Islet of Langerhans (tissue), 1 donor: ENCODE data around the gene SYNM.

Source experiments
- FAIRE-seq: peaks from one replicate; lab custom pipeline; 2011; peaks lifted over from hg19 to GRCh38; lab: Jason Lieb, UNC

SYNM gene

DNA sequence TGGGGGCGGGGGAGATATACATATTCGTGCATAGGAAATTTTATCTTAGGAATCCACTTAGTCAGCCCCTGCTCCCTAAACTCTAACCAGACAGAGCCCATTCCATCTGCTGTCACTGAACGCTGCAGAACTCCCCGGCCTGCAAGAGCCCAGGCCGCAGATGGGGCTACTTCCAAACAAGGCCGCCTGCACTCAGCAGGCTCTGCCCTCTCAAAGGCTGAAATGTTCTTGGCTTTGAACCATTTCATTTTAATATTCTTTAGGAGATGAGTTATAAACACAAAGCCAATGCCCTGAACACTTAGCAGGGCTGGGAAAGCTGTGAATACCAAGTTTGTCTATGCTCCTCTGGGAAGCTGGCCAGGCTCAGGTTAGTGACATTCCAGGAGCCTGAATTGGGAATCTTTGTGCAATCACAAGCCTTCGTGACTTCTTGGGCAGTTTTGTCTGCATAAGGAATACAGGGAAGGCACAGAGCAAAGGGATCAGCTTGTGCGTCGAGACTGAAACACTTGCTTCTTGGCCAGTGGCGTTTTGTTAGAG lies 65.0 kb downstream of the SYNM start:
- no peak for FAIRE-seq

DNA sequence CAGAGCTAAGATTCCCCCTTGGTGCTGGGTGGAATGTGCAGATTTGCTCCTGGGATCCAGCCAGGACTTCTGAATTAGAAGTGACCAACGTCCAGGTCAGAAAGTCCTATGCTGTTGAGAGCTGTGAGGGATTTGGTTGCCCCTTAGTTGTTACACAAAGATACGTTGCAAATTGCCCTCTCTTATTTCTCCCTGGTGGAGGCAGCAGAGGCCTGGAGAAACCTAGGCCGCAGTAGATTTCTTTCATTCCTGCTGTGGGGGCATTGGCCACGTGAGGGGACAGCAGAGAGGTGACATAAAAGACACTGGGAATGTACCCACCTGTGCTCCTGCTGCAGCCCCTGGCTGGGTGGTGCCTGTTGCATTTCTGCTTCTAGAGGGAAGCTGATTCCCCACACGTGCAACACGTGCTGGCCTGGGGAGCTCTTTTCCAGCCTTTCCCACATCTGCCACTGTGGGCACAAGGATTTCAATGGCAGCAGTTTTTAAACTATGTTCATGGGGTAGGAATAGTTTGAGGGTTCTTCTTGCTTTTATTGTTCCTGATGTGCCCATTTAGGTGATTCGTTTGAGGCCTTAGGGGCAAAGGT lies 65.7 kb downstream of the SYNM start:
- no peak for FAIRE-seq

DNA sequence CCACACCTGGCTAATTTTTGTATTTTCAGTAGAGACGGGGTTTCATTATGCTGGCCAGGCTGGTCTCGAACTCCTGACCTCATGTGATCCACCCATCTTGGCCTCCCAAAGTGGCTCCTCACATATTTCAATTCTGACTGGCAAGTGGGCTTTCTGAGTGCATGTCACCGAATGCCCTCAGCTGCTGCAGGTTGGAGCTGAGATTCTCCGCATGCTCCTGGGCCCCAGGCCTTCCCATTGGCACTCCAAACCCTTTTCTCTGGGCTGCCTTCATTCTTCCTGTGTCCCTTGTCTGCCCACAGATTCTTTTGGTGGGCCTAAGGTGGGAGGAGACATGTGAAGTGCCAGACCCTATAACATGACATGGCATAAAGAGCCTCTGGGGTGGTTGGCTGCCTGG lies 67.3 kb downstream of the SYNM start:
- no peak for FAIRE-seq

DNA sequence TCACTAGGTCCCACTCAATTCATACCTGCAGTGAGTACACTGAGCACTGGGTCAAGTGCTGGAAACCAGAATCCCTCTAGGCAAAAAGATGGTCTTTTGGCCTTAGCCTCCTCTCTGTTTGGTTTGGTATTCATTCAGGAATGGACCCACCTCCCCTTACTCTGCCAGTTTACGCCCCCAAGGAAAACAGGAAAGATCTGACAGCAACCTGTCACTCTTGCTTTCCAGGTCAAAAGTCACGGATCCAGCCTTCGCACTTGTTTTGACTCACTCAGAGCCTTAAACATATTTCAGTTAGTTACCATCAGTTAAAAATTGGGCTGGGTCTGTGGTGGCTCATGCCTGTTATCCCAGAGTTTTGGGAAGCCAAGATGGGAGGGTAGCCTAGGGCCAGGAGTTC lies 68.1 kb downstream of the SYNM start:
- no peak for FAIRE-seq

DNA sequence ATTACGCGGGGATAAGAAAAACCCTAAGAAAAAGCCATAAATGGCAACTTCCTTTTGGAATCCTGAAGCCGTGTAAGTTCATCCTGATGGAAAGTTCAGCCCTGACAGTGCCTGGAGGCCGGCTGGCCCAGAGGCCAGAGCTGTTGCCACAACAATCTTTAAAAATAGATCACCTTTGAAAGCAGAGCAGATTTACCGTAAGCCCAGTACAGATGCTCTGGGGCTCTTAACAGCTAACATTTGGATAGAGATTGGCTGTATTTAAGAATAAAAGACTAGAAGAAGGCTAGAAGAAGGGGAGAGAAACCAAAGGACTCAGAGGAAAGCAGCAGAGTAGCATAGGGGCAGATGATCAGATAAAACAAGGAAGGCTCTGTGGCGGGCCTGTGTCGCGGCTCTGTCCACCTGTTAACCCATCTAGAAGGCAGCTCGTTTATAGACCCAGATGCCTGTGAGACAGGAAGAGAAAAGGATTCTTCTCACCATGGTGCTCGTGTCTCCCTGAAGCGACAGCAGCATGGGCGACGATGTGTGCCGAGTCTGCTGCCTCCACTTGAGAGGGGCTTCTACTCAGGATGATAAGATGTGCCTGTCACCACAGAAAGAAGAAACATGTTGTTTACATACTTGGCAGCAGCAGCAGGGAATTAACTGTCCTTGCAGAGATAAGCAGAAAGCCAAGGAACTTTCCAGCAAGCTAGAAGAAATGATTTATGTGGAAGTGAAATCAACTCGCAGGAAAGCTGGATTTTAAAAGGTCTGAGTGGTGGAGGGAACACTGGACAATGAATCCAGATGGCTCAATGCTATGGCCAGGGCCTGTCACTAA lies 69.9 kb downstream of the SYNM start:
- FAIRE-seq = no peak

DNA sequence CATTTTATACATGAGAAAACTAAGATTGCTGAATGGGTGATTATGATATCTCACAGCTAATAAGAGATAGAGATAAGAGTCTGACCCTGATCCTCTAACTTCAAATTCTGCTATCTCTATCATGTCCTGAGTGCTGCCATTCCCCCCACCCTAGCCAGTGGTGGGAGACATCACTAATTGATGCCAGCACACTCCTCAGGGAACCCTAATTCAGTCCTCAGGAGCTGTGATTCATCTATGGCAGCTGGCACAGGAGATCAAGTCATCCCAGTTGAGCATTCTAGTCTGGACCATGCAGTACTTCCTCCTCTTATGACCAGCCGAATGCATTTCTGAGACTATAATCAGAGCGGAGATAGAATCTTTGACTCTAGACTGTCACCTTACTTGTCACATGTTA lies 71.9 kb downstream of the SYNM start:
- no peak for FAIRE-seq

DNA sequence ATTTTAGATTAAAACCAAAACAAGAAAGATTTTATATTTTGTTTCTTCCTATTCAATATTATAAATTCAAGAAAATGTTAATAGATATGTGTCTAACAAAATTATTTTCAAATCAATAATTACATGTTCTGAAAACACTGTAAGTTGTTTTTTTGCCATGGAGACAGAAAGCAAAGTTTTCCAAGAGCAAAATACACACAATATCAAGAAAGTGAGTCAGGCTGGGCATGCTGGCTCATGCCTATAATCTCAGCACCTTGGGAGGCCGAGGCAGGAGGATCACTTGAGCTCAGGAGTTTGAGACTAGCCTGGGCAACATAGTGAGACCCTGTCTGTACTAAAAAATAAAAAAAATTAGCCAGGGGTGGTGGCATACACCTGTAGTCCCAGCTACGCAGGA lies 72.8 kb downstream of the SYNM start:
- no peak for FAIRE-seq

DNA sequence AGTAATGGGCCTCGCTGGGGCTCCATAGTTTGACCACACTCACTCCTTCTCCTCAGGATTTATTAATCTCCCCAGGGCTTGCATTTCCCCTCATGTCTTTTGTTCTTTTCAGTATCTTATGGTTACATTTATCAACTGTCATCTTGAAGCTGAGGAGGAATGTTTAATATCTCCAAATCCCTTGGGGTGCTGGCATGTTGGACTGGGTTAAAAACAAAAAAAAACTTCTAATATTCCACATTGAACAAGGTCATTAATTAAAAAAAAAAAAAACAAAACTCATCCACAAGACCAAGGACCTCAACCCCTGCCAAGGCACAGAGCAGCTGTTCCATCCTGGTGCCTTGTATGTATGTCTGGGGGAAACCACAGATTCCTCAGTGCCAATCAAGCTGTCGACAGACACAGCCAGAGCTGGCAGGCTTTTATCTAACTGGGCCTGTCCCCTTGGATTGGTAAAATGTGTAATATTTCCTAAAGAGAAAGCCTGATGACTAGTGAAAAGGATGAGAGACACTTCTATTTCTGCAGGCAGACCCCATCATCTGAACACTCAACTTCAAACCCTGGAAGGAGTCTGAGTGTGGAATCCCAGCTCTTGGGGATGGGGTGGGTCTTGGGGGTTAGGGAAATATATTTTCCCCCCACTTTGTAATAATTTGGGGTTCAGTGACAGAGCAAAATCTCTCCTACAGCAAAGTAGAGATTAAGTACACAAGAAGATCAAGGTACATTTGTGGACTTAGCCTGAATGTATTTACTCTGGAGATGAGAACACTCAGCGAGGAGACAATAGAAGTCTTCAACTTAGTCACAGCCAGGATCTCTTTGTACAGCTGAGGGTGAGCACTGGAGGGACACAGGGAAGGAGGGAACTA lies 75.4 kb downstream of the SYNM start:
- FAIRE-seq = no peak

DNA sequence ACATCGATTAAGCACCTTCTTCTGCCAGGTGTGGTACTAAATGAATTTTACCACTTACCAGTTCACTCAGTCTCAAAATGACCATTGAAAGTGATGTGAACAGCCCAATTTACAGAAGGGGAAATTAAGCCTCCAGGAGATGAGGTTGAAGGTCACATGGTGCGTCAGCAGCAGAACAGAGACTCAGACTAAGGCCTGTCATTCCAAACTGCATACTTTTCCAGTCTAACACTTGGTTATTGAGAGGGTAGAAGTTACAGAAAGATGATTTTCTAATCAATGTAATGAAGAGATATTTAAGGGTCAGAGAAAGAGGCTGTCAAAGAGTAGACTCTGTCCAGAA lies 76.1 kb downstream of the SYNM start:
- FAIRE-seq = no peak

DNA sequence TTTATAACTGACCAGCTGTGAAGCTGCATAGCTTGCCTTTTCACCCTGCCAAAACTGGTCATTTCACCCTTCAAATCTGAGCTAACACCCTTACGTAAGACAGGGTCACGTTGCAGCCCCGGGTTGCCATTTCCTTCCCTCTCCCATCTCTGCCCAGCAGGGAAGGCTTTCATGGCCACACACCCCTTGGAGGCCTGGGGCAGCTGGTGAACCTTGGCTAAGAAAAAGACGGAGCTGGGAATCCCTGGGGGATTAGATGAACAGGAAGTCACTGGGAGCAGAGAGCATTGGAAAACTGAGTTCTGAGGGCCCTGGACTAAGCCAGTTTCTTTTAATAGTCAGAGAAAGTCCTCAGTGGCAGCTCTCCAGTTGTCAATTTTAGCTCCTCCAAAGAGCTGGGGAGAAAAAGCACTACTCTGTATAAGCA lies 76.7 kb downstream of the SYNM start:
- no peak for FAIRE-seq

DNA sequence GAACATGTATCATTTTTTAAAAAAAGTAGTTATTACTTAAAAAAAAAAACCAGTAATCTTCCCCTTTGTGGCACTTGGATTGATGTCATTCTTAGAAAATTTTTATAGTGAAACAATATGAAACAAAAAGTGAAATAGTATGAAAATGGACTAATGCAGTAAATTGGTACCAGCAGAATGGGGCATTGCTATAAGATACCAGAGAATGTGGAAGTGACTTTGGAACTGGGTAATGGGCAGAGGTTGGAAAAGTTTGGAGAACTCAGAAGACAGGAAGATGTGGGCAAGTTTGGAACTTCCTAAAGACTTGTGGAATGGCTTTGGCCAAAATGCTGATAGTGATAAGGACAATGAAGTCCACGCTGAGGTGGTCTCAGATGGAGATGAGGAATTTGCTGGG lies 77.9 kb downstream of the SYNM start:
- FAIRE-seq = no peak
